PC-3 (cell line): Measurements from ENCODE around the gene MOG.

Experiments used
- EZH2 ChIP-seq: fragments of 300-600 bp; sonication (generic); IDR thresholded peaks from one replicate; pipeline ENCODE4 v1.6.1; 2017; ENCODE audit warnings: antibody characterized with exemption, mild to moderate bottlenecking, low read length; ENCODE audit not compliant: unreplicated experiment
- TF ChIP-seq, protein P1 (sequence below): fragments of 300-600 bp; sonication (generic); conservative IDR thresholded peaks from 2 replicates; pipeline ENCODE4 v1.5.1; 2017; ENCODE audit warnings: antibody characterized with exemption, low read depth, mild to moderate bottlenecking, low read length

DNA sequence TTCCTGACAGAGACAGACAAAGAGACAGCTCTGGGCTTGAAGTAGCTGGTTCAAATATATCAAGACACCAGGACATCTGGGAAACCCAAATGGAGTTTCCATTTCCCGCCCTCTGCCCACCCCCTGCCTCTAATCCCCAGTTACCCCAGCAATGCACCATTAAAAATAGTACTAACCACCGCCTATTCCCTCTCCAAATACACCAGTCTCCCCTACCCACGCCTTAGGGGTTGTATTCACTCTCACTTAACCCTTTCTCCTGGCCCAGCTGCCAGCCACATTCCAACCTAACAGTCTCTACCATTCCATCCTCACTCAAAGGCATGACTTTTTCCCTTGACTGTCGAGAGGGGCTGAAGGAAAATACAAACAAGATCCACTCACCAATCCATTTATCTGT, 46.4 kb upstream of the MOG start:
- TF ChIP-seq, protein P1, sequence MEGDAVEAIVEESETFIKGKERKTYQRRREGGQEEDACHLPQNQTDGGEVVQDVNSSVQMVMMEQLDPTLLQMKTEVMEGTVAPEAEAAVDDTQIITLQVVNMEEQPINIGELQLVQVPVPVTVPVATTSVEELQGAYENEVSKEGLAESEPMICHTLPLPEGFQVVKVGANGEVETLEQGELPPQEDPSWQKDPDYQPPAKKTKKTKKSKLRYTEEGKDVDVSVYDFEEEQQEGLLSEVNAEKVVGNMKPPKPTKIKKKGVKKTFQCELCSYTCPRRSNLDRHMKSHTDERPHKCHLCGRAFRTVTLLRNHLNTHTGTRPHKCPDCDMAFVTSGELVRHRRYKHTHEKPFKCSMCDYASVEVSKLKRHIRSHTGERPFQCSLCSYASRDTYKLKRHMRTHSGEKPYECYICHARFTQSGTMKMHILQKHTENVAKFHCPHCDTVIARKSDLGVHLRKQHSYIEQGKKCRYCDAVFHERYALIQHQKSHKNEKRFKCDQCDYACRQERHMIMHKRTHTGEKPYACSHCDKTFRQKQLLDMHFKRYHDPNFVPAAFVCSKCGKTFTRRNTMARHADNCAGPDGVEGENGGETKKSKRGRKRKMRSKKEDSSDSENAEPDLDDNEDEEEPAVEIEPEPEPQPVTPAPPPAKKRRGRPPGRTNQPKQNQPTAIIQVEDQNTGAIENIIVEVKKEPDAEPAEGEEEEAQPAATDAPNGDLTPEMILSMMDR = no peak
- no peak for TF ChIP-seq EZH2
